GM18520 (cell line): ENCODE results near the gene WASHC2C.
"Not testable (repeated sequence)": the region's sequence is repeated elsewhere in the genome, so short reads cannot be mapped to it uniquely, and the experiment has no call there.

Experiments used
- ATAC-seq: cut with Tn5 transposase; IDR thresholded peaks from one replicate; pipeline ENCODE4 v1.9.1; 2021; ENCODE audit not compliant: unreplicated experiment

The WASHC2C gene

DNA sequence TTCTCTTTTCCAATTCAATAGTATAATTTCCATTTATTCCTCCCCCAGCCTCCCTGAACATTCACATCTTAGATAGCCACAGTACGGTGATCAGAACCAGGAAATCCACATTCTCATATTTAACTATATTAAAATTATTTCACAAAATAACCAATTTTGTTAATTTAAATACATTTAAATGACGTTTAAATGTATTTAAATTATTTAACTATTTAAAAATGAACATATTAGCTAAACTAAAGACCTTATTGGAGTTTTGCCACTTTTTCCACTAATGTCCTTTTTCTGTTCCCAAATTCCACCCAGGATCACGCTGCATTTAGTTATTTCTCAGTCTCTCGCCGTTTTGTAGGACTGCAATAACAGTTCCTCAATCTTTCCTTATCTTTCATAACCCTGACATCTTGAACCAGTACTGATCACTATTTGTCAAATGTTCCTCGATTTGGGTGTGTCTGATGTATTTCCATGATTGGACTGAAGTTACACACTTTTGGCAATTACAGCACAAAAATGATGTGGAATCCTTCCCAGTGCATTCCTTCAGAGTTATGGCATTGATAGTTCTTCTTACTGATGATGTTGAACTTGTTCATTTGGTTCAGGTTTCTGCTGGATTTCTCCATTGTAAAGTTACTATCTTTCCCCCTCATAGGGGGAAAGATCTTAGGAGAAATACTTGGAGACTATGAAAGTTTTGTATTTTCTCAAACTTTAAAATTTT is 93.2 kb downstream of the WASHC2C start:
- ATAC-seq, result not testable (repeated sequence)

DNA sequence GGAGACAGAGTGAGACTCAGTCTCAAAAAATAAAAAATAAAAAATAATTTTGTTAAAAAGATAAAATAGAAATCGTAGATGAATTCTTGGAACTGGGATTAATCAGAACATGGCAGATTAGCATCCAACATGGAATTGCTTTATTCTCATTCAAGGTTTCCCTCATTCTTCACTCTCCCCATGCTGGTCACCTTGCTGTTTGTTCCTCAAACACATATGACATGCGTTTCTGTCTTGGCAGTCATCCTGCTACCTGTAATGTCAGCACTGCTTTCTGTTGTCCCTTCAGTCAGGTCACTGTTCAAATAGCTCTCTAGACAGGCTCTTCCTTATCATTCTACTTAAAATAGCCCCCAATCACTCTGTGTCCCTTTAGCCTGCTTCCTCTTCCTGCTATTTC is 95.9 kb downstream of the WASHC2C start:
- ATAC-seq, result not testable (repeated sequence)
